ENCODE results near the gene GALK2. TPM values are rescaled to one million over a fixed set of nuclear protein-coding genes. Genes with fewer than 3 reads are reported as not detected.

Gene GALK2
- total and polyA plus RNA-seq, 2 experiments from 2014 or later = 11.5 to 23.0 TPM

GRCh38 chr15:49286649-49287404, 116.8 kb downstream of the GALK2 start:
- no peak for TF ChIP-seq CTCF (conservative IDR thresholded peaks at IDR 0.05; ENCODE audit: low read depth in 2 of 2)
- TF ChIP-seq EZH2phosphoT487 (IDR thresholded peaks at IDR 0.05; ENCODE audit: unreplicated experiment) = no peak
- TF ChIP-seq JUNB (IDR thresholded peaks at IDR 0.05; ENCODE audit: unreplicated experiment) = no peak
- no peak for TF ChIP-seq NANOG (IDR thresholded peaks at IDR 0.05; ENCODE audit: borderline replicate concordance)
- no peak for TF ChIP-seq CREB1 (CRISPR knock-in tag; IDR thresholded peaks at IDR 0.05; ENCODE audit: low read depth)
- no peak for TF ChIP-seq ZNF331 (CRISPR knock-in tag; IDR thresholded peaks at IDR 0.05; ENCODE audit: low read depth)
- TF ChIP-seq EZH2 (IDR thresholded peaks at IDR 0.05; ENCODE audit: low read depth, unreplicated experiment) = no peak
- Mint-ChIP-seq H3K27me3 (ENCODE audit: insufficient read depth, low read depth, poor library complexity) (peaks cover 3% of the 10 kb centered on the region), H3K27ac (no peak overlapping the region), H3K36me3 (ENCODE audit: low read depth) (peaks cover 16% of the 10 kb centered on the region), H3K4me3 (no peak overlapping the region), H3K9me3 (no peaks in the 10 kb centered on the region), H3K4me1 (peaks cover 25% of the 10 kb centered on the region)
- H3K27ac ChIP-seq (ENCODE audit: low read depth) = no peak overlapping the region
- no peaks in the 10 kb centered on the region for H3K79me2 ChIP-seq (replicated peaks; ENCODE audit: insufficient read depth)
- no peak overlapping the region for H2AFZ ChIP-seq
- no peaks in the 10 kb centered on the region for H4K20me1 ChIP-seq (replicated peaks; ENCODE audit: insufficient read depth)
- no peak overlapping the region for H3K4me3 ChIP-seq
- H3K27me3 ChIP-seq (ENCODE audit: insufficient read depth) = no peaks in the 10 kb centered on the region
- DNase-seq (ENCODE audit: low spot score) (no peak), ATAC-seq (no peak)
- no peaks in the 10 kb centered on the region for H3F3A ChIP-seq (replicated peaks; ENCODE audit: low read depth)
- no peak overlapping the region for H3K4me2 ChIP-seq
- H3K36me3 ChIP-seq (ENCODE audit: insufficient read depth) = no peaks in the 10 kb centered on the region
- peaks cover 11% of the 10 kb centered on the region for H3K9me2 ChIP-seq (ENCODE audit: insufficient read depth)
- H3K4me1 ChIP-seq (ENCODE audit: insufficient read depth) = peaks cover 11% of the 10 kb centered on the region

- TF ChIP-seq ZNF331 (CRISPR knock-in tag; IDR thresholded peaks at IDR 0.05; ENCODE audit: low read depth) (no peak), ZNF114 (CRISPR knock-in tag; IDR thresholded peaks at IDR 0.05) (no peak), ETS1 (IDR thresholded peaks at IDR 0.05) (no peak), STAT1 (IDR thresholded peaks at IDR 0.05; ENCODE audit: unreplicated experiment) (no peak), EZH2 (IDR thresholded peaks at IDR 0.05; ENCODE audit: low read depth, unreplicated experiment) (no peak), POLR2AphosphoS5 (IDR thresholded peaks at IDR 0.05; ENCODE audit: low read depth) (no peak), JUNB (IDR thresholded peaks at IDR 0.05; ENCODE audit: unreplicated experiment) (no peak), NANOG (IDR thresholded peaks at IDR 0.05; ENCODE audit: borderline replicate concordance) (no peak), CTCF (conservative IDR thresholded peaks at IDR 0.05; ENCODE audit: low read depth in 2 of 2) (no peak), EZH2phosphoT487 (IDR thresholded peaks at IDR 0.05; ENCODE audit: unreplicated experiment) (no peak), REST (IDR thresholded peaks at IDR 0.05; ENCODE audit: unreplicated experiment) (no peak)
- Histone ChIP-seq H4K20me1 (replicated peaks; ENCODE audit: insufficient read depth) (no peaks in the 10 kb centered on the region), H3K36me3 (ENCODE audit: insufficient read depth) (no peaks in the 10 kb centered on the region), H3K4me1 (ENCODE audit: insufficient read depth) (peaks cover 11% of the 10 kb centered on the region), H3F3A (replicated peaks; ENCODE audit: low read depth) (no peaks in the 10 kb centered on the region), H2AFZ (no peak overlapping the region), H3K4me2 (no peak overlapping the region), H3K27me3 (ENCODE audit: insufficient read depth) (no peaks in the 10 kb centered on the region), H3K4me3 (no peak overlapping the region), H3K27ac (ENCODE audit: low read depth) (no peak overlapping the region), H3K9me2 (ENCODE audit: insufficient read depth) (peaks cover 11% of the 10 kb centered on the region), H3K79me2 (replicated peaks; ENCODE audit: insufficient read depth) (no peaks in the 10 kb centered on the region)
- H3K27me3 Mint-ChIP-seq (ENCODE audit: insufficient read depth, low read depth, poor library complexity) = peaks cover 3% of the 10 kb centered on the region
- H3K27ac Mint-ChIP-seq = no peak overlapping the region
- ATAC-seq = no peak
- H3K4me3 Mint-ChIP-seq = no peak overlapping the region
- H3K4me1 Mint-ChIP-seq = peaks cover 26% of the 10 kb centered on the region
- peaks cover 16% of the 10 kb centered on the region for H3K36me3 Mint-ChIP-seq (ENCODE audit: low read depth)
- H3K9me3 Mint-ChIP-seq = no peaks in the 10 kb centered on the region
- no peak for DNase-seq (ENCODE audit: low spot score)
Observed at GRCh38 chr15:49287481-49287880, 117.4 kb downstream of the GALK2 start.
